Cardiac fibroblast (primary cell): Measurements from ENCODE around the gene CCT6A.
"Not testable (repeated sequence)": the region's sequence is repeated elsewhere in the genome, so short reads cannot be mapped to it uniquely, and the experiment has no call there.

ENCODE experiments used
- DNase-seq, 2 donors: peaks; one replicate each; pipeline versions ENCODE4 v3.0.0 to v3.0.0-alpha.2; 2010; ENCODE audit warnings: low read depth in 2 of 2
- H3K4me3 ChIP-seq, 2 donors: replicated peaks in 1 of 2; 1 replicate in 1 of 2; 2 replicates in 1 of 2; pipeline ENCODE4 v1.5.1; 2011; ENCODE audit warnings: low read depth in 2 of 2, low read length in 2 of 2, mild to moderate bottlenecking in 2 of 2, moderate library complexity in 1 of 2
- TF ChIP-seq, protein P1 (sequence below): IDR thresholded peaks from one replicate; pipeline ENCODE4 v1.5.1; 2011; ENCODE audit warnings: low read depth, mild to moderate bottlenecking, low read length, inconsistent platforms

Gene CCT6A

DNA sequence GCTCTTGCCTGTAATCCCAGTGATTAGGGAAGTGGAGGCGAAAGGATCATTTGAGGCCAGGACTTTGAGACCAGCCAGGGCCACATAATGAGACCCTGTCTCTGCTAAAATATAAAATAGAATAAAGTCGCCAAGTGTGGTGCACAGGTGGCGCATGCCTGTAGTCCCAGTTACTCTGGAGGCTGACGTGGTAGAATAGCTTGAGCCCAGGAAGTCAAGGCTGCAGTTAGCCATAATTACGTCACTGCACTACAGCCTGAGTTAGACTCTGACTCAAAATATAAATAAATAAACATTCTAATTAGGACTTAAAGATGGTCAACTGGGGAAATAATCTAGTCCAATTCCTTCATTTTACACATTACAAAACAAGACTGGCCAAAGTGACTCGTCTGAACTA lies 53.9 kb downstream of the CCT6A start:
- DNase-seq = peak; percentile 62 to 87
- TF ChIP-seq, protein P1, sequence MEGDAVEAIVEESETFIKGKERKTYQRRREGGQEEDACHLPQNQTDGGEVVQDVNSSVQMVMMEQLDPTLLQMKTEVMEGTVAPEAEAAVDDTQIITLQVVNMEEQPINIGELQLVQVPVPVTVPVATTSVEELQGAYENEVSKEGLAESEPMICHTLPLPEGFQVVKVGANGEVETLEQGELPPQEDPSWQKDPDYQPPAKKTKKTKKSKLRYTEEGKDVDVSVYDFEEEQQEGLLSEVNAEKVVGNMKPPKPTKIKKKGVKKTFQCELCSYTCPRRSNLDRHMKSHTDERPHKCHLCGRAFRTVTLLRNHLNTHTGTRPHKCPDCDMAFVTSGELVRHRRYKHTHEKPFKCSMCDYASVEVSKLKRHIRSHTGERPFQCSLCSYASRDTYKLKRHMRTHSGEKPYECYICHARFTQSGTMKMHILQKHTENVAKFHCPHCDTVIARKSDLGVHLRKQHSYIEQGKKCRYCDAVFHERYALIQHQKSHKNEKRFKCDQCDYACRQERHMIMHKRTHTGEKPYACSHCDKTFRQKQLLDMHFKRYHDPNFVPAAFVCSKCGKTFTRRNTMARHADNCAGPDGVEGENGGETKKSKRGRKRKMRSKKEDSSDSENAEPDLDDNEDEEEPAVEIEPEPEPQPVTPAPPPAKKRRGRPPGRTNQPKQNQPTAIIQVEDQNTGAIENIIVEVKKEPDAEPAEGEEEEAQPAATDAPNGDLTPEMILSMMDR = no peak
- H3K4me3 ChIP-seq = peak overlapping the region; percentile 90 to 91

DNA sequence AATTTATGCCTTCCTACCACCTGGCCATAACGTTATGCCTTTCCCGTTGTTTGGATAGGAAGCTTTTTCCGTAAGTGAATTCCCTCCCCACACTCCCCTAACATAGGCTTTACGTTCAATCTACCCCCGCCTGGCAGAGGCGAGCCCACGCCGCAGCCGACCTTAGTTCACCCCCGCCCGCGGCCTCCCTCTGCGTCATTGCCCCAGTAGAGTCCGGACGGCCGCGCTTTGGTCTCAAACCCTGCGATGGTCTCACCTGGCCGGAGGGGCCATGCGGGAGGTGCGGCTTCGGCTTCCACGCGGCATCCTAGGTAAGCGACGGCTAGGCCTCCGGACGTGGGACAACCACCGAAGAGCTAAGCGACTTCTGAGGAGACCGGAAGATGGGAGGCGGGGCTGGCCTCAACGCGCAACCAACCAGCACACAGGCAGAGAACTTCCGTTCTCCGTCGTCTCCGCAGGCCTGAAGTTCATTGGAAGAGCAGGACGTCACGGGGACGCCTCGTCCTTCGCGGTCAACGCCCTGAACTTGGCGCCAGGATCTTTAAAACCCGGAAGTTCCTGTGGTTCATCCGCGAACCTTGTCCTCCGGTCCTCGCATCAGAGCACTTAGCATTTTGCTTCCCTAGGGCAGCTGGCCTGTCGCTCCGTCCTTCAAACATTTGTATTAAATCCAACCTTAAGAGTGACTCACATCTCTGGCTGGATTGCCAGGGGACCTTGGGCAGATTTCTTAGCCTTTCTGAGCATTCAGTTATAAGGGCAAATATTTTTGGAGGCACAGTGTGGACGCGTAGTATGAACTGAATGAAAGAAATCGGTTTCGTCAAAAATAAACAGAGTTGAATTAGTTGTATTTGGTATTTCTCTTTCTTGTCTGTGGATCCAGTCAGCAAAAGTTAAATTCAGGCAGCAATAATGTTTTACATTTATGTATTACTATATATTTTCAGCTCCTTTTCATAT lies 54.8 kb downstream of the CCT6A start, which contains the start of gene CHCHD2:
Gene CHCHD2, minus strand, starts transcription at position 369 of the 966 bp plus-strand sequence. Its CDS starts 63 bp downstream, at position 306.
- peak within 1 kb of the TSS; percentile 90 to 91 for H3K4me3 ChIP-seq

DNA sequence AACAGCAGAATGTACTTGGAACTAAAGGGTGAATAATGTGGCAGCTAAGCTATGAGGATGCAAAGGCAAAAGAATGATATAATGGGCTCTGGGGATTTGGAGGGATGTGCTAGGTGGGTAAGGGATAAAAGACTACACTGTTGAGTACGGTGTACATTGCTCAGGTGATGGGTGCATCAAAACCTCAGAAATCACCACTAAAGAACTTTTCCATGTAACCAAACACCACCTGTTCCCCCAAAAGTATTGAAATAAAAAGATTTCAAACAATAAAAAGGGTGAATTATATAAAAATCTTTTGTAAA lies 56.3 kb downstream of the CCT6A start:
- DNase-seq = no peak
- TF ChIP-seq, protein P1 = no peak
- no peak overlapping the region for H3K4me3 ChIP-seq

More for the DNA sequence above, 54.8 kb downstream of the CCT6A start, which contains the start of gene CHCHD2:
- TF ChIP-seq, protein P1 = no peak
- peak; percentile 99 for DNase-seq

DNA sequence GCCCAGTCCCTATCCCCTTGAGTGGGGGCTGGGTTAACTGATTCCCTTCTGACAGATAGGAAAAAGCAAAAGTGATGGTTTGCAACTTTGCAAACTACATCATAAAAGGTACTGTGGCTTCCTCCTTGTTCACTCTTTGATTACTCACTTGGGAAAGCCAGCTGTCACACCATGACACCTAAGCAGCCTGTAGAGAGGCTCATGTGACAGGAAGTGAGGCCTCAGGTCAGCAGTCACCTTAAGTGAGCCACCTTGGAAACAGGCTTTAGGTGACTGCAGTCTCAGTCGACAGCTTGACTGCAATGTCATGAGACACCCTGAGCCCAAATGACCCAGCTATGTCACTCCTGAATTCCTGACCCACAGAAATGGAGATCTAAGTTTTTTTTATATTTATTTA lies 59.0 kb downstream of the CCT6A start:
- no peak overlapping the region for H3K4me3 ChIP-seq
- DNase-seq = no peak
- TF ChIP-seq, protein P1 = no peak

DNA sequence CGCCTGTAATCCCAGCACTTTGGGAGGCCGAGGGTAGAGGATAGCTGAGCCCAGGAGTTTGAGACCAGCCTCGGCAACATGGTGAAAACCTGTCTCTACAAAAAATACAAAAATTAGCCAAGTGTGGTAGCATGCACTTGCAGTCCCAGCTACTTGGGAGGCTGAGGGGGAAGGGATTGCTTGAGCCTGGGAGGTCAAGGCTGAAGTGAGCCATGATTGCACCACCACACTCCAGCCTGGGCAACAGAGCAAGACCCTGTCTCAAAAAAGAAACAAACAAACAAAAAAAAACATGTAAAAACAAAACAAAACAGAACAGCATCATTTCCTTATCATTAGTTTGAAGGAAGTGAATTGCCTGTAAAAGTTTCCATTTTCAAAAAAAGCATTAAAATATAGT lies 60.7 kb downstream of the CCT6A start:
- H3K4me3 ChIP-seq, DNase-seq: not testable (repeated sequence)
